Astrocyte (in vitro differentiated cells and primary cell): ENCODE measurements around the gene VAMP1. TPM values are rescaled to one million over a fixed set of nuclear protein-coding genes. Genes with fewer than 3 reads are reported as not detected.

ENCODE experiments used
- DNase-seq: peaks from one replicate; pipeline ENCODE4 v3.0.0-alpha.2; 2010; ENCODE audit warnings: low read depth
- FAIRE-seq: peaks from 2 replicates; lab custom pipeline; 2011; peaks lifted over from hg19 to GRCh38; lab: Jason Lieb, UNC
- H2AFZ ChIP-seq: 2 replicates; pipeline ENCODE4 v1.6.0; 2012; ENCODE audit warnings: low read depth, low read length, inconsistent platforms
- H3K27ac ChIP-seq: 2 replicates; pipeline ENCODE4 v1.5.1; 2011; ENCODE audit warnings: low read depth, low read length, inconsistent platforms
- H3K27me3 ChIP-seq: 2 replicates; pipeline ENCODE4 v1.6.0; 2011; ENCODE audit warnings: low read length, inconsistent platforms; ENCODE audit not compliant: insufficient read depth
- H3K36me3 ChIP-seq: 2 replicates; pipeline ENCODE4 v1.5.1; 2011; ENCODE audit warnings: low read length, inconsistent platforms; ENCODE audit not compliant: insufficient read depth
- H3K4me1 ChIP-seq: 2 replicates; pipeline ENCODE4 v1.5.1; 2011; ENCODE audit warnings: low read length, inconsistent platforms; ENCODE audit not compliant: insufficient read depth
- H3K4me2 ChIP-seq: 2 replicates; pipeline ENCODE4 v1.6.0; 2012; ENCODE audit warnings: low read length, inconsistent platforms
- H3K4me3 ChIP-seq: 2 replicates; pipeline ENCODE4 v1.5.1; 2011; ENCODE audit warnings: low read depth, mild to moderate bottlenecking, low read length, inconsistent platforms; ENCODE audit not compliant: insufficient read depth
- H3K79me2 ChIP-seq: 2 replicates; pipeline ENCODE4 v1.6.0; 2012; ENCODE audit warnings: mild to moderate bottlenecking, low read length, inconsistent platforms; ENCODE audit not compliant: insufficient read depth
- H3K9ac ChIP-seq: 2 replicates; pipeline ENCODE4 v1.6.0; 2012; ENCODE audit warnings: mild to moderate bottlenecking, low read length, inconsistent platforms
- H3K9me3 ChIP-seq: 2 replicates; pipeline ENCODE4 v1.5.1; 2012; ENCODE audit warnings: low read depth, mild to moderate bottlenecking, low read length, inconsistent platforms; ENCODE audit not compliant: insufficient read depth
- H4K20me1 ChIP-seq: 2 replicates; pipeline ENCODE4 v1.6.0; 2012; ENCODE audit warnings: low read length, inconsistent platforms; ENCODE audit not compliant: insufficient read depth
- H3K27ac Mint-ChIP-seq: one replicate; pipeline ENCODE4 v1.8.0; 2021; ENCODE audit warnings: mild to moderate bottlenecking, mixed read lengths; ENCODE audit not compliant: unreplicated experiment
- H3K27me3 Mint-ChIP-seq: one replicate; pipeline ENCODE4 v1.8.0; 2021; ENCODE audit warnings: low read depth, mixed read lengths; ENCODE audit not compliant: unreplicated experiment
- H3K36me3 Mint-ChIP-seq: one replicate; pipeline ENCODE4 v1.8.0; 2021; ENCODE audit warnings: low read depth, mixed read lengths; ENCODE audit not compliant: unreplicated experiment
- H3K4me1 Mint-ChIP-seq: one replicate; pipeline ENCODE4 v1.8.0; 2021; ENCODE audit warnings: low read depth, mixed read lengths; ENCODE audit not compliant: unreplicated experiment
- H3K4me3 Mint-ChIP-seq: one replicate; pipeline ENCODE4 v1.8.0; 2021; ENCODE audit warnings: mild to moderate bottlenecking, moderate library complexity, mixed read lengths; ENCODE audit not compliant: unreplicated experiment
- H3K9me3 Mint-ChIP-seq: one replicate; pipeline ENCODE4 v1.8.0; 2021; ENCODE audit warnings: mild to moderate bottlenecking, mixed read lengths; ENCODE audit not compliant: unreplicated experiment
- EZH2 ChIP-seq: IDR thresholded peaks from 2 replicates; pipeline ENCODE4 v1.6.1; 2012; ENCODE audit warnings: mild to moderate bottlenecking, low read length, inconsistent platforms; ENCODE audit not compliant: insufficient read depth
- total RNA-seq: library from RNA; stranded (reverse); gene quantifications from 2 replicates; pipeline ENCODE4 v1.2.1, GENCODE V29; 2021
- TF ChIP-seq, protein P1 (sequence below): IDR thresholded peaks from 2 replicates; pipeline ENCODE4 v1.5.1; 2011; ENCODE audit warnings: low read depth, mild to moderate bottlenecking, inconsistent platforms, low read length, moderate library complexity; ENCODE audit not compliant: insufficient read depth

Gene VAMP1
- total RNA-seq, 1 donor from 2014 or later, result 23.1 TPM

GRCh38 chr12:6450091-6450868 is 20.2 kb downstream of the VAMP1 start:
- Histone ChIP-seq H2AFZ (peak overlapping the region; percentile 94), H3K27me3 (no peaks in the 10 kb centered on the region), H3K4me2 (peak overlapping the region; percentile 92), H4K20me1 (no peaks in the 10 kb centered on the region), H3K4me1 (peaks cover 28% of the 10 kb centered on the region), H3K36me3 (no peaks in the 10 kb centered on the region), H3K79me2 (no peaks in the 10 kb centered on the region), H3K9ac (peak overlapping the region; percentile 78), H3K4me3 (peak overlapping the region; percentile 65), H3K27ac (no peak overlapping the region), H3K9me3 (no peaks in the 10 kb centered on the region)
- Mint-ChIP-seq H3K27me3 (peaks cover 11% of the 10 kb centered on the region), H3K4me3 (no peak overlapping the region), H3K27ac (peak overlapping the region; percentile 34), H3K9me3 (peaks cover 1% of the 10 kb centered on the region), H3K36me3 (peaks cover 7% of the 10 kb centered on the region), H3K4me1 (peaks cover 14% of the 10 kb centered on the region)
- DNase-seq, result no peak
- TF ChIP-seq, protein P1, sequence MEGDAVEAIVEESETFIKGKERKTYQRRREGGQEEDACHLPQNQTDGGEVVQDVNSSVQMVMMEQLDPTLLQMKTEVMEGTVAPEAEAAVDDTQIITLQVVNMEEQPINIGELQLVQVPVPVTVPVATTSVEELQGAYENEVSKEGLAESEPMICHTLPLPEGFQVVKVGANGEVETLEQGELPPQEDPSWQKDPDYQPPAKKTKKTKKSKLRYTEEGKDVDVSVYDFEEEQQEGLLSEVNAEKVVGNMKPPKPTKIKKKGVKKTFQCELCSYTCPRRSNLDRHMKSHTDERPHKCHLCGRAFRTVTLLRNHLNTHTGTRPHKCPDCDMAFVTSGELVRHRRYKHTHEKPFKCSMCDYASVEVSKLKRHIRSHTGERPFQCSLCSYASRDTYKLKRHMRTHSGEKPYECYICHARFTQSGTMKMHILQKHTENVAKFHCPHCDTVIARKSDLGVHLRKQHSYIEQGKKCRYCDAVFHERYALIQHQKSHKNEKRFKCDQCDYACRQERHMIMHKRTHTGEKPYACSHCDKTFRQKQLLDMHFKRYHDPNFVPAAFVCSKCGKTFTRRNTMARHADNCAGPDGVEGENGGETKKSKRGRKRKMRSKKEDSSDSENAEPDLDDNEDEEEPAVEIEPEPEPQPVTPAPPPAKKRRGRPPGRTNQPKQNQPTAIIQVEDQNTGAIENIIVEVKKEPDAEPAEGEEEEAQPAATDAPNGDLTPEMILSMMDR, result no peak
- no peak for TF ChIP-seq EZH2
- FAIRE-seq, result no peak

GRCh38 chr12:6444704-6445688 is 25.5 kb downstream of the VAMP1 start, which contains the start of gene CD27:
CD27 (plus strand) TSS chr12:6444955; CDS start chr12:6445096, 141 bp downstream.
- Histone ChIP-seq H3K79me2 (no peaks in the 10 kb centered on the region), H3K4me1 (no peaks in the 10 kb centered on the region), H3K9me3 (no peaks in the 10 kb centered on the region), H2AFZ (no peak within 1 kb of the TSS), H3K36me3 (no peaks in the 10 kb centered on the region), H3K27me3 (no peaks in the 10 kb centered on the region), H3K4me2 (no peak within 1 kb of the TSS), H3K27ac (no peak within 1 kb of the TSS), H4K20me1 (no peaks in the 10 kb centered on the region), H3K4me3 (no peak within 1 kb of the TSS), H3K9ac (no peak within 1 kb of the TSS)
- peaks cover 34% of the 10 kb centered on the region for H3K27me3 Mint-ChIP-seq
- FAIRE-seq (no peak), DNase-seq (no peak)
- peaks cover 1% of the 10 kb centered on the region for H3K9me3 Mint-ChIP-seq
- H3K36me3 Mint-ChIP-seq, result peaks cover 1% of the 10 kb centered on the region
- H3K27ac Mint-ChIP-seq, result no peak within 1 kb of the TSS
- H3K4me3 Mint-ChIP-seq, result no peak within 1 kb of the TSS
- TF ChIP-seq, protein P1, result no peak
- no peak for TF ChIP-seq EZH2
- H3K4me1 Mint-ChIP-seq, result no peaks in the 10 kb centered on the region
